ENCODE results near the gene RIN3.

The RIN3 gene

DNA sequence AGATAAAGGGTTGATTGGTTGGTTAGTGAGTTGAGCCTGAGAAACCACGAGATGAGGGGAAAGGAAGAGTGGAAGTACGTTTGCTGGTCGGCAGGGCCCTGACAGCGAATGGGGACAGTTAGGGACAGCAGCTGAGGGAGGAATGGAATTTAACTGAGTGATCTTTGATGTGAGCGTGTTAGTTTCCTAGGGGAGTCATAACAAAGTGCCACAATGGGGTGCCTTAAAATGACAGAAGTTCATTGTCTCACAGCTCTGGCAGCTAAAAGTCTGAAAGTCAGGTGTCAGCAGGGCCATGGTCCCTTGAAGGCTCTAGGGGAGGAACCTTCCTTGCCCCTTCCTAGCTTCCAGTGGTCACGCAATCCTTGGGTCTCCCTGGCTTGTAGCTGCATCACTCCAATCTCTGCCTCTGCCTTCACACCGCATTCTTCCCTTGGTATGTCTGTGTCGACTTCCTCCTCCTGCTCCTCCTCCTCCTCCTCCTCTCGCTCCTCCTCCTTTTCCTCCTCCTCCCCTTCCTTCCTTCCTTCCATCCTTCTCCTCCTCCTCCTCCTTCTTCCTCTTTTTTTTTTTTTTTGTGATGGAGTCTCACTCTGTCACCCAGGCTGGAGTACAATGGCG, 26.0 kb upstream of the RIN3 start:
- no peak for DNase-seq

DNA sequence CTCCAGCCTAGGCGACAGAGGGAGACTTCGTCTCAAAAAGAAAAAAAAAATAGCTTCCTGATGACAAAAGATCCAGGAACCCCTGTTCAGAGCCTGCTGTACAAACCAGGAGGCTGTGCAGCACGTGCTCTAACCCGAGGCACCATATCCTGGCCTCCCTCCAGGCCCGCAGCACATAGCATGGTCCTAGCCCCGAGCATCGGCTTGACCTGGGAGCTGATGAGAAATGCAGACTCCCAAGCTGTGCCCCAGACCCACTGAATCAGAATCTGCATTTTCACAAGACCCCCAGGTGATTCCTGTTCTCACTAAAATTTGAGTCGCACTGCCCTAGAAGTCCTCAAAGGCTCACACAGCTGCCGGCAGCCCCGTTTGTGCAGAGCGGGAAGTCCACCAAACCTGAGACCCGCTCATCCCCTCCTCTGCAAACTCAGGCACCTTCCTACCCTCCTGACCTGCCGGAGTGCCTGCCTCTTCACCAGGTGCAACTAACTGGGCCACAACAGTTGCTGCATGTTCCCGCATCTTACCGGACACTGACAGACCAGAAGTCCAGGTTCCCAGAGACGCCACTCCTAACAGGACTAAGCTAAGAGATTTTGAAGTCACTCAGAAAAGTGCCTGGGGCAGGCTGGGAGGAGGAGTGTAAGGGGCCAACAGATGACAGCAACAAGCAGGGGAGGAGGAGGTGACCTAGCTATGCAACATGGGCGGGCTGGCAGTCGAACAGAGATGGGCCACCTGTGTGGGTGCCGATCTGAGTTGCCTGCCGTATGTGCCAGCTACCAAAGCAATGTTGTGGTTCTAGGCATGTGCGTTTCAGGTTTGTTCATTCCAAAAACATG, 24.0 kb upstream of the RIN3 start:
- DNase-seq, result no peak

DNA sequence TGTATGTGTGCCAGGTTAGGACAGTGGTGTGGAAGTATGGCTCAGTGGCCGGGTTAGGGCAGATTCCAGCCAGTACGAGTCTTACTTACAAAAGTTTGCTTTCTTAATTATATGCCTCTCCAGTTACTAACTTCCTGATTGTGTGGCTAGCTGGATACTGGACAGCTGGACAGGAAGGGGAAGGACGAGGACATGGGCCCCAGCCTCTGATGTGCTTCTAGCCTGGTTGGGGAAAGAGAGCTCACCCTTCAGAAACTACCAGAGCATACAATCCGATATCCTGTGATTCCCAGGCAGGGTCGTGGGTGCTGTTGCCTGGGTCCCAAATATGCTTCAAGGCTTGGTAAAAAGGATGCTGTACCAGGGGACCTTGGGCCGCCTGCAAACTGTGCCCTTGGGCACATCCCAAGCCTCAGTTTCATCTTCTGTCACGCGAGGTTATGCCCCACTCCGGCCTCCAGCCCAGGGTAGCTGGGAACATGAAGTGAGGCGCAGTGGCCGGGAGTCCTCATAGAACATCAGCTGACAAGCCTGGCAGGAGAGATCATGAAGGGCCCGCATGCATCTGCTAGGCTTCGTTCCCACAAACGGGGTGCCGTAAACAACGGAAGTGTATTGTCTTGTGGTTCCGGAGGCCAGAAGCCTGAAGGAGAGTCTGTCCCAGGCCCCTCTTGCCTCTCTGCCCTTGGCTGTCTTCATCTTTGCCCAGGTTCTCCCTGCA, 23.2 kb upstream of the RIN3 start:
- no peak for DNase-seq

DNA sequence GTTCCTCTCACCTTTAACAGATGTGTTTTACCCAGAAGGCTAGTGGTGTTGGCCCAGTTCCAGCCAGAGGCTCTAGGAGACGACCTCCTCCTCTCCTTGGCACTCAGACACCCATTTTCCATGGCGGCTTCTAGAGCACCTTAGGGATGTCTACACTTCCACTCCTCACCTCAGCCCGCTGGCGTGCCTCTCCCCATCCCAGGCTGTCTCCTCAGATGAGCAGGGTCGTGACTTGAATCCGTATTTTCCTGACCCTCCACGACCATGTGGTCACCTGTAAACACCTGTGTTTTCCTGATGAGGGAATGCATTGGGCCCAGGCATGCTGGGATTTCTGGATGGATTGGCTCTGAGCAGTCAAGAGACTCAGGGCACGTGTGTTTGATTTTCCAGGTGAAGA, 21.8 kb upstream of the RIN3 start:
- no peak for DNase-seq

DNA sequence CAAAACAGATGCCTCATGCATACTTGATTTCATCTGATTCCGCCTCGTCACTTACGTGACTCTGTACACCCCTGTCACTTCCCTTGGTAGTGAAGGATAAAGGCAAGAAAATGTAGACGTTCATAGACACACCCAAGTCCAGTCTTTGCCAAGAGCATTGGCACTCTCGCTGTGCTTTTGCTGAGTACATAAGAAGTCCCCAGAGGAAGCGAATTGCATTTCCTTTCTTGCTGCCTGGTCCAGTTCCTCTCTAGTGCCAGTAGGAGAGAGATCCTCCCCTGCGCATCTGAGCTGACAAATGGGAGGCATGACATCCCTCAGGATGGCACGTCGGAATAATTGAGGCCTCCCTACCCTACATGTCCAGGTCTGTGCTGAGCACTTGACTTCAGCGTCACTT, 21.3 kb upstream of the RIN3 start:
- DNase-seq, result no peak

DNA sequence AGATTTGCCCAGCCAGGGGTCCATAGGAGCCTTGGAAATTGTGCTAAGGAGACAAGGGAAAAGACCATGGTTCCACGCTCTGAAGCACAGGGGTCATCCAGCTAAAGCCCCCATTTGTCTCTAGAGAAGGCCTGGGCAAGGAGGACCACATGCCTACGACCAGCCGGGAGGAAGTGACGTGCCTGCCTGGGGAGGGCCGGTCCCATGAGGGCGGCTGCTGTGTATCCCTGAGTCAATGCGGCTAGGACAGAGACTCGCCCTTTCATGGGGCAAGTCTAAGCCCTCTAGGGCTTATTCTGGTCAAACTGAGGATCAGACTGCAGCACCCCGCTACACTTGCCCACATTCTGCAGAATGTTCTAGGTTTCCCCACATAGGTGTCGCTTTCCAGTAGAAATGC, 20.6 kb upstream of the RIN3 start:
- DNase-seq, result no peak

DNA sequence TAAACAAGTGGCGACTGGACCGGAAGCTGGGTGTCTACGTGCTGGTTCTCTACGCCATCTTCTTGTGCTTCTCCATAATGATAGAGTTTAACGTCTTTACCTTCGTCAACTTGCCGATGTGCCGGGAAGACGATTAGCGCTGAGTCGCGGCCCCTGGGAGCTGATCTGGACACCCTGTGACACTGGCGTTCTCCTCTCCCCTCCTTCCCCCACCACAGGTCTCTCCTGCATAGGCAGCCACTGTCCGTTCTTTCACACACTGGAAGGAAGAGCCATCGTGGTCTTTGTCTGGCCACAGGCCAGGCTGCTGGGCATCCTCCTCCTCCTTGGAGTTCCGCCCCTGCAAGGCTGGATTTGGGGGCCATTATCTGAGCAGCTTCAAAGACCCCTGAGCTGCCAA, 20.1 kb upstream of the RIN3 start:
- no peak for DNase-seq

DNA sequence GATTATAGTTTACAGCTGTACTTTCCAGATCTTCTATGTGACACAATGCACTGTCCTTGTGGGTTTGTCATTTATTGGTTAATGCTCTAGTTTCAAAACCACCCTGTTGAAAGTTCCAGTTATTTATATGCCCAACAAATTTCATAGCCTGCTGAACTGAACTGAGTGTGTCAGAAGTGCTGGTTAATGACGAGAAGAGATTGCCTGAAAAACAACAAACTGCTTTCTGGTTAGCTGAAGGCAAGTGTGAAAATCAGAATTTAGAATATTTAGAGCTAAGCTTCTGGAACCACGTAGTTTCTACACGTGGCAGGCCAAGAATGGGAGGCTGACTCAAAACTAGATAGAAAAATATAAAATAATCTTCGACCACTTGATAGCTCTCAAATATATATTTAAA, 19.1 kb upstream of the RIN3 start:
- DNase-seq, result no peak

DNA sequence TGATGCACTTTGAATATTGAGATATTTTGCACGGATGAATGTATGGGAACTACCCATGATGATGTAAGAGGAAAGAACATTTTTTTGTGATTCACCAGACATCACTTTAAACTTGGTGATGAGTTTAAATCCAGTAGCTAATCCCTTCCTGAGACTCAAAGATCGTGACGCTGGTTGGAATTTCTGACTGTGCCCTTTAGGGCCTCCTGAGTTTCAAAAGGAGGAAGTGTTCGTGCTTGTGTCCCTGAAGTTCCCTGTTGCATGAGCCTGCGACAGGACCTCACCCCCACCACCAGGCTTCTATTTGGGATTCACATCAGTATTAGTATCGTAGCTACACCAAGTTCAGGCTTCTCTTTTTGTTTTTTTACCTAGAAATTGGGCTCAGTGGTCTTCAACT, 18.6 kb upstream of the RIN3 start:
- DNase-seq, result no peak

DNA sequence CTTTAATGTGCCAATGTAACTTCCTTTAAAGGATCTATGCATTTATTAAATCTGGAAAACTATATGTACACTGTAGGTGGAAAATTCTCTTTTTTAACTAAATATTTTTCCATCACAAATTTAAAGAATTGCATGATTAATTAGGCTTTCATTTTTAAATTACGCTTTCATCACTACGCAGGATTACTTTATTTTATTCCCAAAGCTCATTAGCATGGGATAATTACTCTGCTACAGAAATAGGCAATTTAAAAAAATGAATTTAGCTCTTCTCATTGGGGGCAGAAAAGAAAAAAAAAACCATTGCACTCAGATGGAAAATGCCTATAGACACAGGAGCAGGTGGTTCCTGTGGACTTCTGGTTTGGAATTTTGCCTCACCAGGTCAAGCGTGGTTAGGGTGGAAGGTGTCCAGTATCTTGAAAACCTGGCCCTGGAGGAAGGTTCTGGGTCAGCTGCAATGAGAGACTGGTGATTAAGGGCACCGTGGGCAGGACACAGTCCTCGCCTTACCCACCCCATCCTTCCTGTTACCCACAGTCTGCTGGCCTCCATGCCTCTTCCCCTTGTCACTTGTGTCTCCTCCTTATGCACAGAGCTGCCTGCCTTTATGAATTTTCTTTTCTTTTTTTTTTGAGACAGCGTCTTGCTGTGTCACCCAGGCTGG, 17.3 kb upstream of the RIN3 start:
- DNase-seq, result no peak

DNA sequence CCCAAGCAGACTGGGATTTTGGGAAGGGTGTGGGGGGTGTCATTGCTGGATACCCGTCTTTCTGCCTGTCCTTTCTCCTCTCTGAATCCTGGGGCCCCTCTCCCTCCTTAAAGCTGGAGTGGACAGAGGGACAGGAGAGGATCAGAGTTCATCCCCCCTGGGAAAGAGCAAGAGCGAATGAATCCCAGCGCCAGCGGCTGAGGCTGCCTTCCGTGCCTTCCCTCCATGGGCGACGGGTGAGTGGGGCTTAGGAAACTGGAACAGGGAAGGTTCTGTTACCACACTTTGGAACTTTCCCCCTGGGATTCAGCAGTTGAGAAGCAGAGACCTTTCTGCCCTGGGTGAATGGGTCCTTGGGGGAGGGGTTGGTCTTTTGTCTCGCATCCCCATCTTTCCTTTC, 16.2 kb upstream of the RIN3 start:
- DNase-seq, result no peak

DNA sequence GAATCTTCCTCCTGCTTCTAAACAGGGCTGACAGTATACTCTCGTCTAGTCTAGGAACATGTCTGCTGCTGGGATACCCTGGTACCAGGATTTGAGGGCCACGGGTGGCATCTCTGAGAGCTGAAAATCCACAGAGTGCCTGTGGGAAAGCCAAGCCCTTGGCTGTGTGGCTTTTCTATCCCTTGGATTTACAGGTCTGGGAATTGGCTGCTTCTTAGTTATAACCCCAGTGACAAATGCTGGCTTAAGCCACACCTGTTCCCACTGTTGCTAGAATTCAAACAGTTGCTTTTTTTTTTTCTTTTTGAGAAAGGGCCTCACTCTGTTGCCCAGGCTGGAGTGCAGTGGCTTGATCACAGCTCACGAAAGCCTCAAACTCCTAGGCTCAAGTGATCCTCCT, 14.3 kb upstream of the RIN3 start:
- DNase-seq, result no peak

DNA sequence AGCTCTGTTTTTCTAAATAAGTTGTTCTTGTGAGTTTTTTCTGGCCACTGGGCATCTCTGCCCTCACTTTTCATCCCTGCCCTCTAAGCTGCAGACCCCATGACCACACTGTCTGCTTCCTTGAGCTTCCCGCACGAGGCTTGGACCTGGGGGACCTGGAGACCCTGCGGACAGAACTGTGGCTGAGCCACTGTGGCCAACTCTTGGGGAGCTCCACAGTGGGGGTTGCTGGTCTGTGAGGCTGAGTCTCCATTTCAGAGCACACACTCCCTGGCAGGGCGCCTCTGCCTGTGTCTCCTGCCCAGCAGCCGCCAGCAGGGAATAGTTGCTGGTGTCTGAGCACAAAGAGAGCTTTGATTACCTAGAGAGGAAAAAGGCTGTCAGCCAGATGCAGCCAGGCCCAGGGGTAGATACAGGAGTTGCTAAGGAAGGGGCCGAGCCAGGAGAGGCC, 13.1 kb upstream of the RIN3 start:
- no peak for DNase-seq

DNA sequence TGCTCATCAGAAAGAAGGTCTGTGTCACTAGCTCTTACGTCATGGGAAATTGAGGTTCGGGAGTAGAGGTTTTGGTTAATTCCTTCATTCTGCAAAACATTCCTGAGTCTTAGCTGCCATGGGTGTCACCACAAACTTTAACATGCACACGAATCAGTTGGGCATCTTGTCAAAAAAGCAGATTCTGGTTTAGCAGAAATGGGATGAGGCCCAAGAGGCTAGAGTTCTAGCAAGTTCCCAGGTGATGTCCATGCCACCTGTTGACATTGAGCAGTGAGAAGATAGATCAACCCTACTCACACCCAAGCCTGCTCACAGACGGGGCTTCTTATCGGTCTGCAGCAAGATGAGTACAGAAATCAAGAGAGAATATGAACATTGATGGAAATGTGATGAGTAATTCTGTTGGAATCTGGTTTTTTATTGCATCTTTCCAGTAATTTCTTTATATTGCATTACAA, 11.7 kb upstream of the RIN3 start:
- DNase-seq, result no peak

DNA sequence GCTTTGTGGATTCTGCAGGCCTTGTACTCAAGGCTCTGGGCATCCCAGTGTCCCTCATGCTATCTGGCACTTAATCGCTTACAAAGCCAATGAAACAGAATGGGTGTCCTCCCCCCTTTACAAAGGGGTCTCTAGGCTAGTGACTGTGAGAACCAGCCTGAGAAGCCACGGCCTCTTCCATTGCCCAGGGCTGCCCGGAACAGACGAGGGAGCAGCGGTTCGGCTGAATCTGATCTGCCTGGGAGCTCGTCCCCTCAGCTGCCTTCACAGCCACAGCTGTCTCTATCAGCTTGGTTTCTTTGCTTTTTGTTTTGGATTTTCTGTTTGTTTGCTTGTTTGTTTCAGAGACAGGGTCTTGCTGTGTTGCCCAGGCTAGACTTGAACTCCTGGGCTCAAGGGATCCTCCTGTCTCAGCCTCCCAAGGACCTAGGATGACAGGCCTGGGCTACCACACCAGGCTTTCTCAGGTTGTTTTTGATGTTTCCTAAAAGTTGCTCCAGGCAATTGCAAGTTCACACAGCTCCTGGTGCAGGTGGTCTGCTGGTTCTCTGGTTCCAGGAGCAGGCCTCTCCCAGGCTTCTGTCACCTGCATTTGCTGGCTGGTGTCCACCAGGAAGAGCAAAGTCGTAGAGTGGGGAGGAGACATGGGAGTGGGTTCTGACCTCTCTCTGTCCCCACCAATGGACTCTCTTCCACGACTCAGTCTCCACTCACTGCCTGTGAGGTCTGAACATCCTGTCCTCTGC, 10.9 kb upstream of the RIN3 start:
- no peak for DNase-seq

DNA sequence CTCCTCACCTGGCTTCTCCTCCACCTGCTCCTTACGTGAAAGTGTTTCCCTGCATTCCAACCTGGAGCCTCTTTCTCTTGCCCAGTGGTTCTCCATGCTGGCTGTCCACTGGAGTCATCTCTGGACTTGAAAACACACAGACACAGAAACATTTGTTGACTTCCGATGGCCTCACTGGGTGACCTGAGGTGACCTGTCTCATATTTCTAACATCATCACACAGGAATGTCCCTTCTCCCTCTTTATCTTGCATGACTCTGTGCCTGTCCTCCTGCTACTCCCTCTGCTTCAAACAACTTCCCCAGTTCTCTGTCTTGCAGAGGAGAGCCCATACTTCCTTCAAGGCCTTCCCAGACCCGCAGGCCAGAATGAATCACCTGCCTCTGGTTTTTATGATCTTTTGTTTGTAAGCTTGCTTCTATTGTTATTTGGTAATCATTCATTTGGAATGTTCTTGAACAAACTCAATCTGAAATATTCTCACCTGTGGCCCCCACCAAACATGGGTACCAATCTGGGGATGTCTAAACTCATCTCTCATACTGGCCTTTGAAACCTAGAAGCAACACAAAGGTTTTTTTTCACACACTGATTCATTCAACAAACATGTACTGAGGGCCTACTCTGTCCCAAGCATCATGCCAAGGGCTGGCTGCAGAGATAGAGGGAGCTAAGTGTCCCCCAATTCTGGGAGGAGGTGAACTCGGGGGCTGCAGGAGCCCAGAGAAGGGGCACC, 9.7 kb upstream of the RIN3 start:
- no peak for DNase-seq

DNA sequence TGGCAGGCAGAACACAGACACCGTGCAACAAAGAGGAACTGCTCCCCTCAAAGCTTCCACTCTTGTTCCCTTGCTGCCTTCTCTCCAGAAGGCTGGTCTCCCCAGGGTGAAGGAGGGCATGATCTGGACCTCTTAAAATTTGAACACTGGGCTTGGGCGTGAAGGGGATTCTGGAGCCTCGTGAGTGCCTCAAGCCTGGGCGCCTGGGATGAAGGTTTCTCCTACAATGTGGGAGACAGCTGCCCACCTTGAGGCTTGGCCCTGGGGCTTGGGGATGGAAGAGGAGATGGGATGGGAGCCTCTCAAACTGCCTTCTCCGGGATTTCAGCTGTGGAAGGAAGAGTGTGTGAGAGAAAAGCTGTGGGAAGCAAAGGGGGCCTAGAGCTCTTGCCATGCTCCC, 7.8 kb upstream of the RIN3 start:
- no peak for DNase-seq

DNA sequence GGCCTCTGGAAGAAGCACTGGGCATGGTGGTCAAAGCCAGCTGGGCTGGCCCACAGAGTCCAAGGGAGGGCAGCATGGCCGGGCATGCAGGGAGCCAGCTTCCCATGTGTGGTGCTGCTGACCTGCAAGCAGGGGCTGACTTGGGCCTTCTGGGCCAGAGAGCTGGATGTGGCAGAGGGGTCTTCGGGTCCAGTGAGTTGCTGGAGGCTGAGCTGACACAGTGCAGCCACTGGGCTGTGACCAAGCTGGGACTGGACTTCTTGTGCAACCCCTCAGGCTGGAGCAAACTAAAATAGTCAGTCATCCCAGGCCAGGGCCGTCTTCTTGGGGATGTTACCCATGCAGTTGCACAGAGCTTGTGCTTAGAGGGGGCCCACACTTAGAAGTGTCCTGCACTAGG, 7.3 kb upstream of the RIN3 start:
- no peak for DNase-seq

DNA sequence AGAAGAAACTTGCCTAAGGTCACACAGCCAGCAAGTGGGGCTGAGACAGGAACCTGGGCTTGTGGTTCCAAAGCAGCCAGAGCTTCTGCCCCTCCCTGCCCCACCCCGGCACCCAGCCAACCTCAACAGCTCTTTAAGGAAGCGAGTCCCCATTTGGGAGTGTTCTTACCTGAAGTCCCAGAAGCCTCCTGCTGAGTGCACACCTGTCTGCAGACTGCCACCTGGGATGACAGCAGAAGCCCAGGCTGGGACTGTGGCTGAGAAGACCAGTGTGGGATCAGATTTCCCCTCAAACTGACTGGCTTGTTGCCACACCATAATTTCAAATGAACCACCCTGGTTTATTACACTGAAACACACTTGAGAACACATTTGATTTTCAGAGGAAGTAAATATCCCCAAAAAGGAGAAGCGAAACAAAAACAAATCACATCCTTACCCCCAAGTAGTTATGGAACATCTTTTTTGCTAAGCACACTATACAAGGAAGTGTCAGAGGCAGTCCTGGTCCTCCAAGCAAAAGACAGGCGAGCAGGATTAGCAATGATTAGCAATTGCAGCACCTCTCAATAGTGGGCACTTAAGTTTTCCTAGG, 6.3 kb upstream of the RIN3 start:
- no peak for DNase-seq

DNA sequence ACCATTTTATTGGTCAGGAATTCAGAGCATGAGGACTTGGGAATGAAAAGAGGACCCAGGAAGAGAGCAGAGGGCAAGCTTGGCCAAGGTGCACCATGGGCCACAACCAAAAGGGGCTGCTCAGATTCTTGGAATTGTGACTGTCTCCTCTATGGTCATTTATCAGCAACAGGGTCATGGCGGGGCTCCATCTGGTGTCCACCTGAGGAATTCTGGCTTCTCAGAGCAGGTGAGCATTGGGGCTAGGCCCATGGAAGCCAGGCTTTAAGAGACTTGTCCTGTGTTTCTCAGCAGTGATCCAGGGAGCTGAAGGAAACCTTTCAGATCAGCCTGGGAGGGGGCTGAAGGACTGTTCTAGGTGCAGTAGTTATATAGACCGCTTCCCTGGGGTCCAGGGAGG, 2.6 kb upstream of the RIN3 start:
- DNase-seq, result no peak

DNA sequence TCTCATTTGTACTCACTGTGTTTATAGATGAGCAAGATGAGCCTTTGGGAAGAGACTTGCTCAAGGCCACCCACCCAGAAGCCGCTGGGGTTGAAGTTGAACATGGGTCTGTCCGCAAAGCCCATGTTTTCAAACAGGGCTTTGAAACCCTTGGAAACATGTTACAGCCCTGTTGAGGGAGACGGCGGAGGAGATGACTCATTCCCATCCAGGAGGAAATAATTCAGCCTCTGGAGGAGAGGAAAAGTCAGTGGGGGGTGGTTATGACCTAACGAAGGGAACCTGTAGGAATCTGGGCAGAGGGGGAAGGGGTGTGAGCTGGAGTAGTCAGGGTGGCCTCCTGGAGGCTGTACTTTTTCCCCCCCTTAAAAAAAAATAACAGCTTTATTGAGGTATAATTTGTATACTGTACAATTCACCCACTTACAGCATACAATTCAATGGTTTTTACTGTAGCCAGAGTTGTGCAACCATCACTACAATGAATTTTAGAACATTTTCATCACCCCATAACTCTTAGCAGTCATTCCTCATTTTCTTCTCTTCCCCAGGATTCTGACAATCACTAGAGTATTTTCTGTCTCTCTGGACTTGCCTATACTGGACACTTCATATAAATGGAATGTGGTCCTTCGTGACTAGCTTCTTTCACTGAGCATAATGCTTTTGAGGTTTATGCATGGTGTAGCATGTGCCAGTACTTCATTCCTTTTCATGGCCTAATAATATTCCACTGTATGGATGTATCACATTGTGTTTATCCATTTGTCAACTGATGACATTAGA, 1.9 kb upstream of the RIN3 start:
- DNase-seq, result no peak
